ENCODE measurements around the gene TEX2.
A peak's percentile ranks its signal among the peaks of the same experiment; 100 is the strongest.

The TEX2 gene

GRCh38 chr17:64151016-64151368 is 112.1 kb downstream of the TEX2 start:
- no peaks in the 10 kb centered on the region for H3K9me3 Mint-ChIP-seq
- peaks cover 17% of the 10 kb centered on the region for H3K4me1 Mint-ChIP-seq (ENCODE audit: low read depth)
- H3K27me3 Mint-ChIP-seq (ENCODE audit: low read depth), result no peaks in the 10 kb centered on the region
- H3K36me3 Mint-ChIP-seq (ENCODE audit: low read depth), result peaks cover 34% of the 10 kb centered on the region
- no peak overlapping the region for H3K4me3 Mint-ChIP-seq
- H3K27ac Mint-ChIP-seq, result no peak overlapping the region

DNA sequence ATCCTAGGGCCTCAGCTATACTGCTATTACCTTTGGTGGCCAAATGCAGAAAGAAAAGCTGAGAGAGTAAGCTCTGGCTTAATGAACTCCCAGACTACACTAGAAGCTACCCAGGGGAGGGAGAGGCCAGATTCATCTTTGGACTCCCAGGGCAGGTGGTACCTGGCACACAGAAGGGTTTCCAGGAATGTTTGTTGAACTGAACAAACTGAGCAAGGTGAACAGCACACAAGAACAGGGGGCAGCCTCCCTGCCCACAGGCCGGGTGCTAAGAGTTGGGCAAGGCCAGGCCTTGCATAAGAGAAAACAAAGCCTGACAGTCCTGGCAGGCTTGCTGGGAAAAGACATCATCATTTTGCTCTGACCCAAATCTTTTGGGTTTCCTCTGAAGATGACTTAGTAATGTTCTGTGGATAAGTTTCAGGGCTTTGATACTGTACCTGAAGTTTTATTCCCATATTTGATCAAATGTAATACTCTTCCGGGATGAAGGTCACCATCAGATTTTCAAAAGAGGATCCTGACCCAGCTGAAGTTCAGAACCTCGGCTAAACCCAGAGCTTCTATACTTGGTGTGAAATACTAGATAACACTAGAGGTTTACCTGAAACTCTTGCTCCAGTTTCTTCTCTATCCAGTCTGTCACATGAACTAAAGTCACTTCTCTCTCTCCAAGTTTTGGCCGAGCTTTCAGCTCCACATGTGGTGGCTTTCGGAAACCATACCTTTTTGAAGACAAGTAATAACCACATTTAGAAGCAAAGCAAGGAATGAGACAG is 112.6 kb downstream of the TEX2 start:
- Mint-ChIP-seq H3K4me1 (ENCODE audit: low read depth) (peaks cover 17% of the 10 kb centered on the region), H3K36me3 (ENCODE audit: low read depth) (peaks cover 34% of the 10 kb centered on the region), H3K4me3 (no peak overlapping the region), H3K27ac (peak overlapping the region; percentile 29), H3K27me3 (ENCODE audit: low read depth) (no peaks in the 10 kb centered on the region), H3K9me3 (no peaks in the 10 kb centered on the region)

GRCh38 chr17:64149196-64149595 is 113.9 kb downstream of the TEX2 start:
- Mint-ChIP-seq H3K36me3 (ENCODE audit: low read depth) (peaks cover 34% of the 10 kb centered on the region), H3K4me1 (ENCODE audit: low read depth) (peaks cover 22% of the 10 kb centered on the region)

DNA sequence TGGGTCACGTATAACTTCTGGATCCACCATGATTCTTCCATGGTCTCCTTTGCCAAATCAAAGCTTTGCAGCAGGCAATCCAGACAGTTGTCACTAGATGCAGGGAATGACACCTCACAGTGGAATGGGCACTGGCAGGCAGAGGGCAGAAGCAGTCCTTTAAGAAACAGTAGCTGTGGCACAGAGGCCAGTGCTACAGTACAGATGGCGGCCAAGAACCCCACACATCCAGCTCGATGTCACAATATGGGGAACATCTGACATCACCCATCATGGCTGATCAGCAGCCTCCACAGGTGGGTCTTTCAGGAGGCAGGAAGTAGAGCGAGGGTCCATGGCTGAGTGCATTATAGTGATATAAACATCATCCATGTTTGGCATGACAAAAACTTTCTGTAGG is 114.4 kb downstream of the TEX2 start:
- Mint-ChIP-seq H3K4me1 (ENCODE audit: low read depth) (peaks cover 22% of the 10 kb centered on the region), H3K36me3 (ENCODE audit: low read depth) (peaks cover 34% of the 10 kb centered on the region), H3K9me3 (no peaks in the 10 kb centered on the region), H3K4me3 (no peak overlapping the region), H3K27me3 (ENCODE audit: low read depth) (no peaks in the 10 kb centered on the region), H3K27ac (no peak overlapping the region)

More at GRCh38 chr17:64149196-64149595, 113.9 kb downstream of the TEX2 start:
- Mint-ChIP-seq H3K27me3 (ENCODE audit: low read depth) (no peaks in the 10 kb centered on the region), H3K27ac (no peak overlapping the region), H3K4me3 (no peak overlapping the region), H3K9me3 (no peaks in the 10 kb centered on the region)

GRCh38 chr17:64148017-64148631 is 114.9 kb downstream of the TEX2 start:
- Mint-ChIP-seq H3K27ac (peak overlapping the region; percentile 28), H3K27me3 (ENCODE audit: low read depth) (no peaks in the 10 kb centered on the region), H3K9me3 (no peaks in the 10 kb centered on the region), H3K4me3 (peak overlapping the region; percentile 5), H3K36me3 (ENCODE audit: low read depth) (peaks cover 32% of the 10 kb centered on the region), H3K4me1 (ENCODE audit: low read depth) (peaks cover 23% of the 10 kb centered on the region)

GRCh38 chr17:64147110-64148016 is 115.7 kb downstream of the TEX2 start:
- no peak overlapping the region for H3K27ac Mint-ChIP-seq
- peaks cover 28% of the 10 kb centered on the region for H3K36me3 Mint-ChIP-seq (ENCODE audit: low read depth)
- no peak overlapping the region for H3K4me3 Mint-ChIP-seq
- H3K4me1 Mint-ChIP-seq (ENCODE audit: low read depth), result peaks cover 23% of the 10 kb centered on the region
- H3K9me3 Mint-ChIP-seq, result no peaks in the 10 kb centered on the region
- no peaks in the 10 kb centered on the region for H3K27me3 Mint-ChIP-seq (ENCODE audit: low read depth)

DNA sequence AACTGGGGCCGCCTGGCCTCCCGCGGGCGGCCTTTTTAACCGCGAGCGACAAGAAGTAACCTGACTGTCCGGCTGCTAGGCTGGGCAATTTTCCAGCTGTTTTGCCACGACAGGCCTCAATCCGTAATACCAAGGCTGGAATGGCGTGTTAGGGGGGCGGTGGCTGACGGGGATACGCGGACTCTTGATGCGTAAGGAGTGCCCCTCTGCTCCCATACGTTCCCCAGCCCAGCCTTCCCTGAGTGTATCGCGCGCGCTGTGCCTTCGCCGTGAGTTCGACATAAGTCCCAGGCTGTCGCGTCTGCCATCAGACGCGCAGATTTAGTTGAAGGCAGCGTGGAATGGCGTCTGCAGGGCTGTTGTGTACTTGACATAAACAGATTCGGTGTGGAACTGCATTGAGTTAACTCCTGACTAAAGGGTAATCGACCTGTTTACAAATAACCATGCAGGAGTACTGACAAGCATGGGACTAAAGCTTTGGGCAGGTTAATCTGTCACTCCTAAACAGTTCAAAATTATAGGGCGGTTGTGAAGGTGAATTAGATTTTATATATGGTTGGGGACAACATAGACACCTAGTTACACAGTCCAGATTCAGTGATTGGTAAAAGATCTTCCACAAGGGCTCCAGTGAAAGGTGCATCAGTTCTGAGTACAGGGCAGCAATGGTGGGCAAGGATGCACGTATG is 116.5 kb downstream of the TEX2 start:
- Mint-ChIP-seq H3K4me1 (ENCODE audit: low read depth) (peaks cover 23% of the 10 kb centered on the region), H3K36me3 (ENCODE audit: low read depth) (peaks cover 23% of the 10 kb centered on the region), H3K27me3 (ENCODE audit: low read depth) (no peaks in the 10 kb centered on the region), H3K4me3 (no peak overlapping the region), H3K9me3 (no peaks in the 10 kb centered on the region), H3K27ac (no peak overlapping the region)

GRCh38 chr17:64145751-64146417 is 117.2 kb downstream of the TEX2 start:
- H3K36me3 Mint-ChIP-seq (ENCODE audit: low read depth), result peaks cover 20% of the 10 kb centered on the region
- no peaks in the 10 kb centered on the region for H3K27me3 Mint-ChIP-seq (ENCODE audit: low read depth)
- H3K9me3 Mint-ChIP-seq, result no peaks in the 10 kb centered on the region
- H3K4me1 Mint-ChIP-seq (ENCODE audit: low read depth), result peaks cover 23% of the 10 kb centered on the region
- H3K4me3 Mint-ChIP-seq, result no peak overlapping the region
- H3K27ac Mint-ChIP-seq, result no peak overlapping the region

DNA sequence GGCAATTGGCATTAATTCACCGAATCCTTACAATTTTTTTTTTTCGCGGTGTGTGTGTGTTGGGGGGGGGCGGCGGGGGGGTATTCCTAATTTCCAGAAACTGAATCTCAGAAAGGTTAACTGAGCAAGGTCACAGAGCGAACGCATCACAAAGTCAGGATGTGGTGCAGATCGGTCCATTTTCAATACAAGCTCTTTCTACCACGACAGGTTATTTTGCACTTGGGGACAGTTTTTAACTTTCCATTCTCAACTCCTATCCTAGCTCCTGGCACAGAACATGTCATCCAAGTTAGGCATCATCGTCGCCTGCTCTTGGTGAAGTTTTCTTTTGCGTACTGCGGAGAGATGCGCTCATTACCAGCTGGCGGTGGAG is 117.7 kb downstream of the TEX2 start:
- Mint-ChIP-seq H3K4me1 (ENCODE audit: low read depth) (peaks cover 23% of the 10 kb centered on the region), H3K27me3 (ENCODE audit: low read depth) (no peaks in the 10 kb centered on the region), H3K4me3 (no peak overlapping the region), H3K36me3 (ENCODE audit: low read depth) (peaks cover 20% of the 10 kb centered on the region), H3K27ac (no peak overlapping the region), H3K9me3 (no peaks in the 10 kb centered on the region)

- Mint-ChIP-seq H3K4me3 (no peak overlapping the region), H3K27ac (no peak overlapping the region), H3K4me1 (ENCODE audit: low read depth) (peaks cover 1% of the 10 kb centered on the region), H3K36me3 (ENCODE audit: low read depth) (no peaks in the 10 kb centered on the region), H3K27me3 (ENCODE audit: low read depth) (peaks cover 3% of the 10 kb centered on the region), H3K9me3 (no peaks in the 10 kb centered on the region)
These were observed 123.5 kb downstream of the TEX2 start for GRCh38 chr17:64139542-64139941.

- H3K4me1 Mint-ChIP-seq (ENCODE audit: low read depth), result peaks cover 4% of the 10 kb centered on the region
- H3K27me3 Mint-ChIP-seq (ENCODE audit: low read depth), result peaks cover 3% of the 10 kb centered on the region
- no peaks in the 10 kb centered on the region for H3K9me3 Mint-ChIP-seq
- H3K4me3 Mint-ChIP-seq, result no peak overlapping the region
- H3K36me3 Mint-ChIP-seq (ENCODE audit: low read depth), result no peaks in the 10 kb centered on the region
- H3K27ac Mint-ChIP-seq, result no peak overlapping the region
These were observed 124.6 kb downstream of the TEX2 start for GRCh38 chr17:64138441-64138840.

GRCh38 chr17:64135000-64135399 is 128.1 kb downstream of the TEX2 start:
- no peaks in the 10 kb centered on the region for H3K9me3 Mint-ChIP-seq
- H3K27ac Mint-ChIP-seq, result no peak overlapping the region
- peaks cover 23% of the 10 kb centered on the region for H3K4me1 Mint-ChIP-seq (ENCODE audit: low read depth)
- no peak overlapping the region for H3K4me3 Mint-ChIP-seq
- H3K27me3 Mint-ChIP-seq (ENCODE audit: low read depth), result peaks cover 3% of the 10 kb centered on the region
- peaks cover 3% of the 10 kb centered on the region for H3K36me3 Mint-ChIP-seq (ENCODE audit: low read depth)

DNA sequence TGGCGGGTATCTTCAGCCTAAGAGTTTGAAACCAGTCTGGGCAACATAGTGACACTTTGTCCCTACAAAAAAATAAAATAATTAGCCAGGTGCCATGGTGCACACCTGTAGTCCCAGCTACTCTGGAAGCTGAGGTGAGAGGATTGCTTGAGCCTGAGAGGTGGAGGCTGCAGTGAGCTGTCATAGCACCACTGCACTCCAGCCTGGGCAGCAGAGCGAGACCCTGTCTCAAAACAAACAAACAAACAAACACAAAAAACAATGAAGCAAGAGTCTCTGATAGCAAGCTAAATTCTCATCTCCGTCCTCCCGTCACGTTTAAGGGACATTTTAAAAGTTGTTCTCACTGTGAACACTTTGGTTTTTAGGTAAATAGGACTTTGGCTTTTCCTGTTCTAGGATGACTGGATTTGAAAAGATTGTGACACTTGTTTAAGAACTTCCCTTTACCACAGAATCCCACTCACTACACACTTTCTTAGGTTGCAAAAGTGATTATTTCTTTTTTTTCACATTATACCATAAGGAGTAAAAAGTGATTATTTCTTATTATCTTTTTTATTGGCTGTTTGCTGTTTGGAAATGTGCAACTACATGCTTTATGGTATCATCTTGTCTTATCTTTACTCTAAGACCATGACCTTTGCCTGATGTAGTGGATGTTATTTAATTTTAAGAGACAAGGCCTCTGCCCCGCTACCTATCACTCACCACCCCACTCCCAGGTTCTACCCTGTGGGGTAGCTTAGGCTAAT is 128.7 kb downstream of the TEX2 start:
- H3K4me3 Mint-ChIP-seq, result no peak overlapping the region
- H3K9me3 Mint-ChIP-seq, result no peaks in the 10 kb centered on the region
- no peak overlapping the region for H3K27ac Mint-ChIP-seq
- H3K4me1 Mint-ChIP-seq (ENCODE audit: low read depth), result peaks cover 23% of the 10 kb centered on the region
- peaks cover 3% of the 10 kb centered on the region for H3K27me3 Mint-ChIP-seq (ENCODE audit: low read depth)
- H3K36me3 Mint-ChIP-seq (ENCODE audit: low read depth), result peaks cover 3% of the 10 kb centered on the region

Measured in T-helper 1 cell treated with Interleukin-12 subunit alpha and Interleukin-12 subunit beta and Interleukin-4 antibody, amounts not matched to agents 30 μg/mL and 1 μg/mL, for 36 hours (primary cell).